Measurements from ENCODE around the gene SERAC1.

Gene SERAC1

DNA sequence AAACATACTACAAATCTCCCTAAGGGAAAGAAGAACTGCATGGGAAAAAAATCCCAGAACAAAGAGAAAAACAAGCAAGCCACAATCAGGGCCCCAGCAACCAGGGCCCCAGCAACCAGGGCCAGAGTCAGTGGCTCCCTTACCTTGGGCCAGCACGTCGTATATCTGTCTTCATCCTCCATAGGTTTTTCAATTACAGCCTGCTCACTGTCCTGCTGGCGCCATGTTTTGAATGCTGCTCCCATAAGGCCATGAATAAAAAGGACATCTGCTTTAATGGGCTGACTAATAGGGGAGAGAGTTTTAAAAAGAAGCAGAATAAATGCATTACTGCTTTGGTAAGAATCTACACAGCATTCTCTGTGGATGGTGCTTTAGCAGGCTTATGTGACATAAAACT lies 49.2 kb downstream of the SERAC1 start:
- Histone ChIP-seq H3K4me3 (ENCODE audit: low read depth in 1 of 2, low read length in 2 of 2) (no peak overlapping the region), H3K9me3 (ENCODE audit: control insufficient read depth in 1 of 2, low read length in 2 of 2) (no peaks in the 10 kb centered on the region), H3K4me1 (ENCODE audit: control insufficient read depth in 1 of 2, insufficient read depth in 2 of 2, low read length in 2 of 2) (no peaks in the 10 kb centered on the region), H3K27ac (ENCODE audit: low read length) (no peak overlapping the region), H3K27me3 (ENCODE audit: low read depth, low read length) (no peaks in the 10 kb centered on the region), H3K36me3 (ENCODE audit: control insufficient read depth in 1 of 2, insufficient read depth in 2 of 2, low read length in 2 of 2) (peaks cover 4 to 34% of the 10 kb centered on the region in 2 donors)

DNA sequence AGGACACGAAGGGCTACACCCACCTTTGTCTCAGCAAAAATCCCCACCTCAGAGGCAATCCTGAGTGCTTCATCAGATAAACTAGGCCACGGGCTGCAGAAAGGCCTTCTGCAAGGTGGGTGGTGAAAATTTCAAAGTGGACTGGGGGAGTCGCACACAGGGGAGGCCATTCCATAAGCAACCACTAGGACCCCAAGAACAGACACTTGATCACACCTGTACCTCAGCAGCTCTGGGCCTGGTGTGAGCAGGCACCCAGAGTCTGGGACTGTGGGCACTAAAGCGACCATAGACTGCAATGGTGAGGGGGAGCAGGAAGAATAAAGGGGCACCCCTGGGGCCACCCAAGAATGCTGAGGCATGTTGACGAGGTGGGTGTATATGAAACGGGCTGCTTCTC lies 52.6 kb downstream of the SERAC1 start:
- H3K27ac ChIP-seq (ENCODE audit: low read length), result no peak overlapping the region
- no peak overlapping the region for H3K4me3 ChIP-seq (ENCODE audit: low read depth in 1 of 2, low read length in 2 of 2)
- H3K4me1 ChIP-seq (ENCODE audit: control insufficient read depth in 1 of 2, insufficient read depth in 2 of 2, low read length in 2 of 2), result no peaks in the 10 kb centered on the region
- H3K36me3 ChIP-seq (ENCODE audit: control insufficient read depth in 1 of 2, insufficient read depth in 2 of 2, low read length in 2 of 2), result peaks cover 11 to 51% of the 10 kb centered on the region in 2 donors
- no peaks in the 10 kb centered on the region for H3K9me3 ChIP-seq (ENCODE audit: control insufficient read depth in 1 of 2, low read length in 2 of 2)
- H3K27me3 ChIP-seq (ENCODE audit: low read depth, low read length), result no peaks in the 10 kb centered on the region

DNA sequence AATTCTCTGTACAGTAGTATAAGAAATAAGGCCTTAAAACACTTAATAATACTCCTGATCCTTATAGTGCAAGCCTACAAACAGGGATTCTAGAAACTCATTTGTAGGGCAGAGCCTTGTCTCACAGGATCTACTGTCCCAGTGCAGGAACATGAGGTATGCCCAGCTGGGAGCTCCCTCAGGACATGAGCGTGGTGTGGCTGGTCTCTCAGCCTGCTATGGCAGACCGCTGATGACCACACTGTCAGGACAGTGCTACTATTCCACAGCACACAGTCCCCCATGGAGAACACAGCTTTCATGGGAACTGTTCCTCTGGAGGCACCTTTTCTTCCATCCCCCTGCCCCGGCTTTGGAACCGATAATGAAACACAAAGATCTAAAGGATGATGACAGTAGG lies 53.0 kb downstream of the SERAC1 start:
- Histone ChIP-seq H3K4me3 (ENCODE audit: low read depth in 1 of 2, low read length in 2 of 2) (no peak overlapping the region), H3K4me1 (ENCODE audit: control insufficient read depth in 1 of 2, insufficient read depth in 2 of 2, low read length in 2 of 2) (no peaks in the 10 kb centered on the region), H3K36me3 (ENCODE audit: control insufficient read depth in 1 of 2, insufficient read depth in 2 of 2, low read length in 2 of 2) (peaks cover 11 to 53% of the 10 kb centered on the region in 2 donors), H3K9me3 (ENCODE audit: control insufficient read depth in 1 of 2, low read length in 2 of 2) (no peaks in the 10 kb centered on the region), H3K27ac (ENCODE audit: low read length) (no peak overlapping the region), H3K27me3 (ENCODE audit: low read depth, low read length) (no peaks in the 10 kb centered on the region)

DNA sequence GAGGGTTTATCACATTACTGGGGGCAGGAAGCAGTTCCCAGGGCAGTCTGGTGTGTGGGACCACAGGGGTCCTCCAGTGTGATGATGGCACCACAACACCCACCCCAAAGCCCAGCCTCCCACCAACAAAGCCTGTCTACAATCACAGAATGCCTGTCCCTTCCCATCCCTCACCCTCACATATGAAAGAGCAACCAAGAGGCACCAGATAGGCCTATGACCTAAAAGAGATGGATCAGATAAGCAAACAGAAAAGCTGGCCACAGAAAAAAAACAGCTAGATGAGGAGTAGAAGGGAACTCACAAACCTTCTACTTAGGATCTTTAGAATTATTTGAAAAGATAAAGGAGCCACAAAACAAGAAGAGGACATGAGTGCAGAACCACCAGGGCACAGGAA lies 54.3 kb downstream of the SERAC1 start:
- Histone ChIP-seq H3K4me3 (ENCODE audit: low read depth in 1 of 2, low read length in 2 of 2) (no peak overlapping the region), H3K27me3 (ENCODE audit: low read depth, low read length) (no peaks in the 10 kb centered on the region), H3K27ac (ENCODE audit: low read length) (no peak overlapping the region), H3K36me3 (ENCODE audit: control insufficient read depth in 1 of 2, insufficient read depth in 2 of 2, low read length in 2 of 2) (peaks cover 11 to 58% of the 10 kb centered on the region in 2 donors), H3K9me3 (ENCODE audit: control insufficient read depth in 1 of 2, low read length in 2 of 2) (no peaks in the 10 kb centered on the region), H3K4me1 (ENCODE audit: control insufficient read depth in 1 of 2, insufficient read depth in 2 of 2, low read length in 2 of 2) (no peaks in the 10 kb centered on the region)

DNA sequence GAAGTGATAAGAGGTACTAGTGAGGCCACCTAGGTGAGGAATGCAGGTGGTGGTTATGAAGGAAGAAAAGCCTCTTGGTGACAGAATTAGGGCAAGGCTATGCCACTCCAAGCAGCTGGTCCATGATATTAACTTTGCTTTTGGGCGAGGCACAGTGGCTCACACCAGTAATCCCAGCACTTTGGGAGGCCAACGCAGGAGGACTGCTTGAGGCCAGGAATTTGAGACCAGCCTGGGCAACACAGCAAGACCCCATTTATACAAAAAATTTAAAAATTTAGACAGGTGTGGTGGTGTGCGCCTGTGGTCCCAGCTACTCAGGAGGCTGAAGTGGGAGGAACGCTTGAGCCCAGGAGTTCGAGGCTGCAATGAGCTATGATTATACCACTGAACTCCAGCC lies 56.1 kb downstream of the SERAC1 start:
- Histone ChIP-seq H3K36me3 (ENCODE audit: control insufficient read depth in 1 of 2, insufficient read depth in 2 of 2, low read length in 2 of 2) (peaks cover 7 to 52% of the 10 kb centered on the region in 2 donors), H3K27me3 (ENCODE audit: low read depth, low read length) (no peaks in the 10 kb centered on the region), H3K27ac (ENCODE audit: low read length) (no peak overlapping the region), H3K4me1 (ENCODE audit: control insufficient read depth in 1 of 2, insufficient read depth in 2 of 2, low read length in 2 of 2) (no peaks in the 10 kb centered on the region), H3K9me3 (ENCODE audit: control insufficient read depth in 1 of 2, low read length in 2 of 2) (no peaks in the 10 kb centered on the region), H3K4me3 (ENCODE audit: low read depth in 1 of 2, low read length in 2 of 2) (no peak overlapping the region)

DNA sequence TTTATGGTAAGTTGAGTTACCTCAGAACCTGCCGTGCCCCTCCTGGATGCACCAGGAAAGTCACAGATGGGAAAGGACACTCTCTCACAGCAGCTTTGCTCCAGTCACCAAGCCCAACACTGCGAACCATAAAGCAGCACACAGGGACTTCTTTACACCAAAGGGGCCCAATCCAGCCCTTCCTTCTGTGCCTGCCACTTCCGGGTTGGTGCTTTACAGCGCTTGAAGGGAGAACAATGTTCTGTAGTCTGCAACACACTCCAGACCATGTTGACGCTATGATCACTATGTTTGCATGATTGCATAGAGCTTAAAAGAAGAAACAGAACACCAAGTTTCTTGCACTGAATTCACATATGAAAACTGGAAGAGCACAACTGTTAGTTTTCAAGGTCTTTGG lies 57.1 kb downstream of the SERAC1 start:
- Histone ChIP-seq H3K36me3 (ENCODE audit: control insufficient read depth in 1 of 2, insufficient read depth in 2 of 2, low read length in 2 of 2) (peaks cover 7 to 49% of the 10 kb centered on the region in 2 donors), H3K9me3 (ENCODE audit: control insufficient read depth in 1 of 2, low read length in 2 of 2) (no peaks in the 10 kb centered on the region), H3K4me1 (ENCODE audit: control insufficient read depth in 1 of 2, insufficient read depth in 2 of 2, low read length in 2 of 2) (no peaks in the 10 kb centered on the region), H3K27me3 (ENCODE audit: low read depth, low read length) (no peaks in the 10 kb centered on the region), H3K27ac (ENCODE audit: low read length) (no peak overlapping the region), H3K4me3 (ENCODE audit: low read depth in 1 of 2, low read length in 2 of 2) (no peak overlapping the region)

DNA sequence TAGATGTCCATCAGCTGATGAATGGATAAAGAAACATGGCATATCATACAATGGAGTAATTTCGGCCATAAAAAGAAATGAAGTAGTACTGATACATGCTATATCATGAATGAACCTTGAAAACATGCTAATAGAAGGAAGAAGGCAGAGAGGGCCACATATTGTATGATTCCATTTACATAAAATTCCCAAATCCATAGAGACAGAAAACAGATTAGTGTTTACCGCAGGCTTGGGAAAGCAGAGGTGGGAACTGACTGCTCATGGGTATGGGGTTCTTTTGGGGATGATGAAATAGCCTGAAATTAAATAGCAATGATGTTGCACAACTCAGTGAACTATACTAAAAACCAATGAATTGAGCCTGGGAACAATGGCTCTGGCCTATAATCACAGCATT lies 58.3 kb downstream of the SERAC1 start:
- Histone ChIP-seq H3K4me3 (ENCODE audit: low read depth in 1 of 2, low read length in 2 of 2) (no peak overlapping the region), H3K36me3 (ENCODE audit: control insufficient read depth in 1 of 2, insufficient read depth in 2 of 2, low read length in 2 of 2) (peaks cover 7 to 37% of the 10 kb centered on the region in 2 donors), H3K27me3 (ENCODE audit: low read depth, low read length) (no peaks in the 10 kb centered on the region), H3K4me1 (ENCODE audit: control insufficient read depth in 1 of 2, insufficient read depth in 2 of 2, low read length in 2 of 2) (no peaks in the 10 kb centered on the region), H3K27ac (ENCODE audit: low read length) (no peak overlapping the region), H3K9me3 (ENCODE audit: control insufficient read depth in 1 of 2, low read length in 2 of 2) (no peaks in the 10 kb centered on the region)

DNA sequence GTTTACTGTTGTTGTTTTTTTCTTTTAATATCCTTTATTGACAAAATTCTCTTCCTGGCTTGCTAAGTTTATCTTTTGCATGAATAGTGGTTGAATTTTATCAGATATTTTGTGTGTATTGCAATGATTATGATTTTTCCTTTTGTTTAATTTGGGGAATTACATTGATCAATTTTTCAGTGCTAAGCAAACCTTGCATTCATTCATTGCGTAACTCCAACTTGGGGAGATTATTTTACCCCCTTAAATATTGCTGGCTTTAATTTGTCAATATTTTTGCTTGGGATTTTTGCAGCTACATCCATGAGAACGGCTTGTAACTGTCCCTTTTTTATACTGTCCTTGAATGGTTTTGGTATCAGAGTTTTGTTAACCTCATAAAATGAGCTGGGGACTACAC lies 63.4 kb downstream of the SERAC1 start:
- no peaks in the 10 kb centered on the region for H3K4me1 ChIP-seq (ENCODE audit: control insufficient read depth in 1 of 2, insufficient read depth in 2 of 2, low read length in 2 of 2)
- H3K27me3 ChIP-seq (ENCODE audit: low read depth, low read length), result no peaks in the 10 kb centered on the region

DNA sequence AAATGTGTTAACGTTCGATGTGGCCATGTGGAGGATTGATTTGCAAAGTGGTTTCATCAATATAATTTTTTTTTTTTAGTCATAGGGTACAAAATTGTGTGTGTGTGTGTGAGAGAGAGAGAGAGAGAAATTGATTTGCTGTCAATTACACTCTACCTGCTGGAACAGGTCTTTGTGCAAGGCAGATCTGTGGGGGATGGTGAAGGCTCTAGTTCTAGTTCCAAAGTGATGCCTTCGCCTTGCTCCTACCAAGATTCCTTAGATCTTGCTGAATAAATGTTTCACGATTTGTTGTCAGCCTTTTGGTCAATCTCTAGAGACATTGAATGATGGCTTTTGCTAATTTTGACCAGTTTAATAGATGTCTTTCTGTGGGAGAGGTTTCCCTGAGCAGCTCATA lies 64.8 kb downstream of the SERAC1 start:
- Histone ChIP-seq H3K4me1 (ENCODE audit: control insufficient read depth in 1 of 2, insufficient read depth in 2 of 2, low read length in 2 of 2) (no peaks in the 10 kb centered on the region), H3K4me3 (ENCODE audit: low read depth in 1 of 2, low read length in 2 of 2) (no peak overlapping the region), H3K27me3 (ENCODE audit: low read depth, low read length) (no peaks in the 10 kb centered on the region), H3K36me3 (ENCODE audit: control insufficient read depth in 1 of 2, insufficient read depth in 2 of 2, low read length in 2 of 2) (no peaks in the 10 kb centered on the region), H3K9me3 (ENCODE audit: control insufficient read depth in 1 of 2, low read length in 2 of 2) (no peaks in the 10 kb centered on the region), H3K27ac (ENCODE audit: low read length) (no peak overlapping the region)

More for the DNA sequence above, 63.4 kb downstream of the SERAC1 start:
- H3K4me3 ChIP-seq (ENCODE audit: low read depth in 1 of 2, low read length in 2 of 2), result no peak overlapping the region
- H3K27ac ChIP-seq (ENCODE audit: low read length), result no peak overlapping the region
- H3K9me3 ChIP-seq (ENCODE audit: control insufficient read depth in 1 of 2, low read length in 2 of 2), result no peaks in the 10 kb centered on the region
- peaks cover 0 to 4% of the 10 kb centered on the region in 2 donors for H3K36me3 ChIP-seq (ENCODE audit: control insufficient read depth in 1 of 2, insufficient read depth in 2 of 2, low read length in 2 of 2)

DNA sequence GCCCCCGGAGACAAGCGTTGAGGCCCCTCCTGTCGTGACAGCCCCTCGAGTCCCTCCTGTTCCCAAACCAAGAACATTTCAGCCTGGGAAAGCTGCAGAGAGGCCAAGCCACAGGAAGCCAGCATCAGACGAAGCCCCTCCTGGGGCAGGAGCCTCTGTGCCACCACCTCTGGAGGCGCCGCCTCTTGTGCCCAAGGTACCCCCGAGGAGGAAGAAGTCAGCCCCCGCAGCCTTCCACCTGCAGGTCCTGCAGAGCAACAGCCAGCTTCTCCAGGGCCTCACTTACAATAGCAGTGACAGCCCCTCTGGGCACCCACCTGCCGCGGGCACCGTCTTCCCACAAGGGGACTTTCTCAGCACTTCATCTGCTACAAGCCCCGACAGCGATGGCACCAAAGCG lies 72.4 kb downstream of the SERAC1 start:
- peaks cover 16 to 38% of the 10 kb centered on the region in 2 donors for H3K36me3 ChIP-seq (ENCODE audit: control insufficient read depth in 1 of 2, insufficient read depth in 2 of 2, low read length in 2 of 2)

DNA sequence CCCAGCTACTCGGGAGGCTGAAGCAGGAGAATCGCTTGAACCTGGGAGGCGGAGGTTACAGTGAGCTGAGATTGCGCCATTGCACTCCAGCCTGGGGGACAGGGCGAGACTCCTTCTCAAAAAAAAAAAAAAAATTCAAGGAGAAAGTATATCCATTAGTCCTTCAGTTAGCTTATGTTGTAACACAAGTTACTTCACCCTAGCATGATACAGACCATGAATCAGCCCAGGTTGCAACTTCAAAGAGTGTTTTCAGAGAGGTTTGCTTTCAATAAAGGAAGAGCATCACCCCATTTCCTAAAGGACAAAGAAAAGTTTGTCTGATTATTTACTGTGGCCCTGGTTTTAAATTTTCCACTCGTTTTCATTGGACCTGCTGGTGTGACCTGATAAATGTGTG lies 73.0 kb downstream of the SERAC1 start:
- H3K9me3 ChIP-seq (ENCODE audit: control insufficient read depth in 1 of 2, low read length in 2 of 2), result no peaks in the 10 kb centered on the region
- H3K4me3 ChIP-seq (ENCODE audit: low read depth in 1 of 2, low read length in 2 of 2), result no peak overlapping the region
- peaks cover 16 to 38% of the 10 kb centered on the region in 2 donors for H3K36me3 ChIP-seq (ENCODE audit: control insufficient read depth in 1 of 2, insufficient read depth in 2 of 2, low read length in 2 of 2)
- no peaks in the 10 kb centered on the region for H3K27me3 ChIP-seq (ENCODE audit: low read depth, low read length)
- H3K27ac ChIP-seq (ENCODE audit: low read length), result no peak overlapping the region
- H3K4me1 ChIP-seq (ENCODE audit: control insufficient read depth in 1 of 2, insufficient read depth in 2 of 2, low read length in 2 of 2), result no peaks in the 10 kb centered on the region

More for the DNA sequence above, 72.4 kb downstream of the SERAC1 start:
- Histone ChIP-seq H3K27me3 (ENCODE audit: low read depth, low read length) (no peaks in the 10 kb centered on the region), H3K9me3 (ENCODE audit: control insufficient read depth in 1 of 2, low read length in 2 of 2) (no peaks in the 10 kb centered on the region), H3K4me3 (ENCODE audit: low read depth in 1 of 2, low read length in 2 of 2) (no peak overlapping the region), H3K27ac (ENCODE audit: low read length) (no peak overlapping the region), H3K4me1 (ENCODE audit: control insufficient read depth in 1 of 2, insufficient read depth in 2 of 2, low read length in 2 of 2) (no peaks in the 10 kb centered on the region)

DNA sequence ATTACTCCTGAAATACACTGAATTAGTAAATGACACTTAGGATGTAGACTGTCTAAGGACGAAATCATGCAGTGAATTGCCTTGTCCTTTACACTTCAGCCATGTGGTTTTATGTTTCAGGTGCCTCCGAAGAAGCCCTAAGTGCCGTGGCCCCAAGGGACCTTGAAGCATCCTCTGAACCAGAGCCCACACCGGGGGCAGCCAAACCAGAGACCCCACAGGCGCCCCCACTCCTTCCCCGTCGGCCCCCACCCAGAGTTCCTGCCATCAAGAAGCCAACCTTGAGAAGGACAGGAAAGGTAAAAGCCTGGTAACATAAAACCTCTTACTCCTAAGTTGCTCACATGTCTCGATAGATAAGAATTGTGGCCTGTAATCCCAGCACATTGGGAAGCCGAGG lies 75.3 kb downstream of the SERAC1 start:
- Histone ChIP-seq H3K27ac (ENCODE audit: low read length) (no peak overlapping the region), H3K27me3 (ENCODE audit: low read depth, low read length) (no peaks in the 10 kb centered on the region), H3K4me1 (ENCODE audit: control insufficient read depth in 1 of 2, insufficient read depth in 2 of 2, low read length in 2 of 2) (no peaks in the 10 kb centered on the region), H3K9me3 (ENCODE audit: control insufficient read depth in 1 of 2, low read length in 2 of 2) (no peaks in the 10 kb centered on the region), H3K36me3 (ENCODE audit: control insufficient read depth in 1 of 2, insufficient read depth in 2 of 2, low read length in 2 of 2) (peaks cover 16 to 38% of the 10 kb centered on the region in 2 donors), H3K4me3 (ENCODE audit: low read depth in 1 of 2, low read length in 2 of 2) (no peak overlapping the region)

Data from muscle layer of duodenum (tissue), 2 donors.